IPS-18a (cell line): Measurements from ENCODE around the gene TAF11L11.
"Not testable (repeated sequence)": the region's sequence is repeated elsewhere in the genome, so short reads cannot be mapped to it uniquely, and the experiment has no call there.

Experiments
- H3K27ac ChIP-seq: one replicate; pipeline ENCODE4 v1.5.1; 2013; ENCODE audit warnings: low read length
- H3K27me3 ChIP-seq: one replicate; pipeline ENCODE4 v1.6.1; 2013; ENCODE audit warnings: mild to moderate bottlenecking, low read length; ENCODE audit not compliant: control insufficient read depth, insufficient read depth
- H3K36me3 ChIP-seq: one replicate; pipeline ENCODE4 v1.6.1; 2013; ENCODE audit warnings: low read depth, low read length; ENCODE audit not compliant: control insufficient read depth
- H3K4me1 ChIP-seq: one replicate; pipeline ENCODE4 v1.6.1; 2013; ENCODE audit warnings: low read depth, low read length; ENCODE audit not compliant: control insufficient read depth
- H3K4me3 ChIP-seq: one replicate; pipeline ENCODE4 v1.5.1; 2013; ENCODE audit warnings: low read length
- H3K9ac ChIP-seq: one replicate; pipeline ENCODE4 v1.6.1; 2013; ENCODE audit warnings: mild to moderate bottlenecking, low read length, moderate library complexity
- H3K9me3 ChIP-seq: one replicate; pipeline ENCODE4 v1.6.1; 2013; ENCODE audit warnings: low read depth, low read length; ENCODE audit not compliant: control insufficient read depth

The TAF11L11 gene

GRCh38 chr5:17631788-17632187, 27.8 kb downstream of the TAF11L11 start, which contains the start of gene TAF11L13:
Gene TAF11L13 (plus strand): TSS chr5:17632088.
- H3K4me1 ChIP-seq, H3K27me3 ChIP-seq, H3K27ac ChIP-seq, H3K4me3 ChIP-seq, H3K36me3 ChIP-seq, H3K9me3 ChIP-seq, H3K9ac ChIP-seq: not testable (repeated sequence)

GRCh38 chr5:17634160-17634559, 30.2 kb downstream of the TAF11L11 start, which contains the start of gene TAF11L14:
Gene TAF11L14 (plus strand): TSS chr5:17634460.
- no peaks in the 10 kb centered on the region for H3K27me3 ChIP-seq
- H3K9ac ChIP-seq: no peak within 1 kb of the TSS
- H3K4me3 ChIP-seq: no peak within 1 kb of the TSS
- H3K9me3 ChIP-seq: no peaks in the 10 kb centered on the region
- no peaks in the 10 kb centered on the region for H3K36me3 ChIP-seq
- no peaks in the 10 kb centered on the region for H3K4me1 ChIP-seq
- H3K27ac ChIP-seq: no peak within 1 kb of the TSS

- not testable (repeated sequence) for H3K27ac ChIP-seq, H3K4me1 ChIP-seq, H3K9ac ChIP-seq, H3K36me3 ChIP-seq, H3K9me3 ChIP-seq, H3K27me3 ChIP-seq, H3K4me3 ChIP-seq
Observed at GRCh38 chr5:17649232-17649631, 45.2 kb downstream of the TAF11L11 start.

GRCh38 chr5:17655201-17655759, 51.3 kb downstream of the TAF11L11 start:
- not testable (repeated sequence) for H3K27ac ChIP-seq, H3K27me3 ChIP-seq, H3K9ac ChIP-seq, H3K4me3 ChIP-seq, H3K9me3 ChIP-seq, H3K4me1 ChIP-seq, H3K36me3 ChIP-seq
